NT2/D1 (cell line): ENCODE measurements around the gene NIPSNAP3A.

Source experiments
- SUZ12 ChIP-seq: IDR thresholded peaks from 2 replicates; pipeline ENCODE4 v1.6.1; 2011; ENCODE audit not compliant: insufficient read length, insufficient read depth; ENCODE audit errors: extremely low read depth
- YY1 ChIP-seq: IDR thresholded peaks from 2 replicates; pipeline ENCODE4 v1.6.1; 2011; ENCODE audit not compliant: insufficient read length, insufficient read depth
- ZNF274 ChIP-seq: IDR thresholded peaks from 2 replicates; pipeline ENCODE4 v1.6.1; 2011; ENCODE audit warnings: mild to moderate bottlenecking, low read depth, low read length

GRCh38 chr9:104769655-104770054, 22.2 kb downstream of the NIPSNAP3A start:
- TF ChIP-seq YY1 (no peak), SUZ12 (no peak), ZNF274 (no peak)
